ENCODE results near the gene ZNF516. TPM values are rescaled to one million over a fixed set of nuclear protein-coding genes. Genes with fewer than 3 reads are reported as not detected.

Gene ZNF516
- total and polyA plus RNA-seq, 7 donors = 2.1 to 29.9 (median 24.3) TPM

- DNase-seq = peak; percentile 77
- H3K27ac ChIP-seq = peak overlapping the region; percentile 89 to 95 (median 94)
- no peaks in the 10 kb centered on the region for H3K36me3 ChIP-seq
- peaks cover 0 to 52% (median 37%) of the 10 kb centered on the region in 4 donors for H3K4me1 ChIP-seq
- H3K27me3 ChIP-seq = no peaks in the 10 kb centered on the region
- 0% methylated on average over 70 of the region's 70 CpGs for WGBS, 2 donors
- H3K9me3 ChIP-seq = no peaks in the 10 kb centered on the region
- H3K4me3 ChIP-seq = peak overlapping the region; percentile 49 to 74 (median 66)
- intact Hi-C loops (cut with DNase I) = loop anchor here (2.0 to 10.0 kb wide), 4 partner anchors 39 to 333 kb away; partner anchors contain the start of gene ZNF236
- TF ChIP-seq POLR2AphosphoS5 (IDR thresholded peaks at IDR 0.05) (peak in 3 of 4 donors; percentile 26 to 61 (median 48)), POLR2A (IDR thresholded peaks at IDR 0.05) (peak in 1 of 2 donors; percentile 16), CTCF (IDR thresholded peaks at IDR 0.05) (no peak)
Observed at GRCh38 chr18:76491776-76492668, 3.0 kb downstream of the ZNF516 start.

- intact Hi-C loops (cut with DNase I) = loop anchor here (5.0 to 10.0 kb wide), 2 partner anchors 131 to 333 kb away; partner anchors contain the start of gene ZNF236
- TF ChIP-seq POLR2A (IDR thresholded peaks at IDR 0.05) (no peak), POLR2AphosphoS5 (IDR thresholded peaks at IDR 0.05) (peak; percentile 38 to 72 (median 63))
- Histone ChIP-seq H3K27ac (peak overlapping the region; percentile 89 to 95 (median 94)), H3K27me3 (no peaks in the 10 kb centered on the region), H3K4me3 (peak overlapping the region; percentile 49 to 74 (median 66)), H3K9me3 (no peaks in the 10 kb centered on the region), H3K36me3 (no peaks in the 10 kb centered on the region), H3K4me1 (peaks cover 0 to 52% (median 38%) of the 10 kb centered on the region in 4 donors)
- 2% methylated on average over 27 to 31 of the region's 31 CpGs for WGBS, 2 donors
- DNase-seq = peak; percentile 88
Observed at GRCh38 chr18:76491473-76491775, 3.6 kb downstream of the ZNF516 start.

GRCh38 chr18:76490670-76491472, 4.2 kb downstream of the ZNF516 start:
- Histone ChIP-seq H3K9me3 (no peaks in the 10 kb centered on the region), H3K4me3 (peak overlapping the region; percentile 49 to 74 (median 66)), H3K27me3 (no peaks in the 10 kb centered on the region), H3K4me1 (peaks cover 0 to 52% (median 40%) of the 10 kb centered on the region in 4 donors), H3K36me3 (no peaks in the 10 kb centered on the region), H3K27ac (peak overlapping the region; percentile 89 to 95 (median 94))
- TF ChIP-seq POLR2AphosphoS5 (IDR thresholded peaks at IDR 0.05) = peak in 2 of 4 donors; percentile 24 to 37
- TF ChIP-seq EP300 (IDR thresholded peaks at IDR 0.05) = no peak
- WGBS, 2 donors = 1 to 2% methylated on average over 64 to 73 of the region's 73 CpGs
- intact Hi-C loops (cut with DNase I) = loop anchor here (5.0 to 10.0 kb wide), 2 partner anchors 131 to 334 kb away; partner anchors contain the start of gene ZNF236
- peak; percentile 81 for DNase-seq

GRCh38 chr18:76490033-76490432, 5.0 kb downstream of the ZNF516 start:
- intact Hi-C loops (cut with DNase I) = loop anchor here (5.0 to 10.0 kb wide), 2 partner anchors 132 to 335 kb away; partner anchors contain the start of gene ZNF236
- no peaks in the 10 kb centered on the region for H3K27me3 ChIP-seq
- WGBS, 2 donors = 70 to 76% methylated on average over 5 of the region's 5 CpGs
- H3K4me3 ChIP-seq = peak overlapping the region; percentile 49 to 74 (median 66)
- H3K9me3 ChIP-seq = no peaks in the 10 kb centered on the region
- no peak for TF ChIP-seq CTCF (IDR thresholded peaks at IDR 0.05)
- no peak for TF ChIP-seq POLR2A (IDR thresholded peaks at IDR 0.05)
- no peak for TF ChIP-seq EP300 (IDR thresholded peaks at IDR 0.05)
- TF ChIP-seq POLR2AphosphoS5 (IDR thresholded peaks at IDR 0.05) = no peak
- no peaks in the 10 kb centered on the region for H3K36me3 ChIP-seq
- DNase-seq = no peak
- peaks cover 0 to 47% (median 40%) of the 10 kb centered on the region in 4 donors for H3K4me1 ChIP-seq
- peak overlapping the region; percentile 89 to 95 (median 94) for H3K27ac ChIP-seq

- WGBS, 2 donors = 67 to 71% methylated on average over 4 of the region's 4 CpGs
- Histone ChIP-seq H3K9me3 (no peaks in the 10 kb centered on the region), H3K27ac (peak overlapping the region; percentile 89 to 95 (median 94)), H3K4me3 (no peak overlapping the region), H3K4me1 (peaks cover 0 to 47% (median 37%) of the 10 kb centered on the region in 4 donors), H3K27me3 (no peaks in the 10 kb centered on the region), H3K36me3 (no peaks in the 10 kb centered on the region)
- intact Hi-C loops (cut with DNase I) = no loop called here
- DNase-seq = no peak
- no peak for TF ChIP-seq CTCF (IDR thresholded peaks at IDR 0.05)
Observed at GRCh38 chr18:76489081-76489480, 6.0 kb downstream of the ZNF516 start.

All from sigmoid colon (tissue), 7 donors.